M059J (cell line): ENCODE results near the gene PRPS1. TPM values are rescaled to one million over a fixed set of nuclear protein-coding genes. Genes with fewer than 3 reads are reported as not detected.
"Not testable (repeated sequence)": the region's sequence is repeated elsewhere in the genome, so short reads cannot be mapped to it uniquely, and the experiment has no call there.

ENCODE experiments used
- DNase-seq: peaks from one replicate; pipeline ENCODE4 v3.0.0-alpha.2; 2012; ENCODE audit warnings: low read depth
- total RNA-seq: library from RNA; depleted of rRNA; stranded (reverse); fragments of >200 nt; shearing (Covaris generic); gene quantifications from 2 replicates; pipeline ENCODE4 v1.2.3, GENCODE V29; 2014

The PRPS1 gene
- total RNA-seq, 1 experiment from 2014 or later = 159 TPM

- DNase-seq = no peak
Measured at GRCh38 chrX:107630031-107630689, 1.9 kb downstream of the PRPS1 start.

GRCh38 chrX:107632346-107632745, 4.0 kb downstream of the PRPS1 start:
- DNase-seq = peak; percentile 63

GRCh38 chrX:107646735-107647134, 18.4 kb downstream of the PRPS1 start:
- no peak for DNase-seq

GRCh38 chrX:107648332-107648731, 20.0 kb downstream of the PRPS1 start:
- DNase-seq = no peak

GRCh38 chrX:107654566-107654871, 26.2 kb downstream of the PRPS1 start:
- DNase-seq = no peak

- peak; percentile 97 for DNase-seq
Measured at GRCh38 chrX:107654872-107655761, 26.8 kb downstream of the PRPS1 start.

- no peak for DNase-seq
Measured at GRCh38 chrX:107656978-107657377, 28.7 kb downstream of the PRPS1 start.

- no peak for DNase-seq
Measured at GRCh38 chrX:107658660-107659059, 30.4 kb downstream of the PRPS1 start.

GRCh38 chrX:107659286-107659685, 31.0 kb downstream of the PRPS1 start:
- no peak for DNase-seq

GRCh38 chrX:107659768-107660167, 31.5 kb downstream of the PRPS1 start:
- DNase-seq = peak; percentile 55

GRCh38 chrX:107662145-107662544, 33.8 kb downstream of the PRPS1 start:
- DNase-seq = no peak

- DNase-seq = no peak
Measured at GRCh38 chrX:107662824-107663223, 34.5 kb downstream of the PRPS1 start.

GRCh38 chrX:107666931-107667330, 38.6 kb downstream of the PRPS1 start:
- no peak for DNase-seq

- DNase-seq = no peak
Measured at GRCh38 chrX:107667426-107667825, 39.1 kb downstream of the PRPS1 start.

- not testable (repeated sequence) for DNase-seq
Measured at GRCh38 chrX:107668710-107669109, 40.4 kb downstream of the PRPS1 start.

- no peak for DNase-seq
Measured at GRCh38 chrX:107669261-107669660, 41.0 kb downstream of the PRPS1 start.

- DNase-seq = no peak
Measured at GRCh38 chrX:107669885-107670628, 41.7 kb downstream of the PRPS1 start.

- DNase-seq = not testable (repeated sequence)
Measured at GRCh38 chrX:107671256-107671655, 42.9 kb downstream of the PRPS1 start.

- peak; percentile 73 for DNase-seq
Measured at GRCh38 chrX:107672955-107673378, 44.7 kb downstream of the PRPS1 start.

- no peak for DNase-seq
Measured at GRCh38 chrX:107673431-107673830, 45.1 kb downstream of the PRPS1 start.

GRCh38 chrX:107673933-107674479, 45.7 kb downstream of the PRPS1 start:
- DNase-seq = peak; percentile 59
